Measurements from ENCODE around the gene ITGAD.

ITGAD gene

GRCh38 chr16:31465788-31466370 lies 72.7 kb downstream of the ITGAD start:
- Histone ChIP-seq H3K27ac (ENCODE audit: low read depth, low read length) (no peak overlapping the region), H3K36me3 (ENCODE audit: control insufficient read depth, low read length) (no peaks in the 10 kb centered on the region), H3K9me2 (replicated peaks; ENCODE audit: control insufficient read depth, low read length) (no peaks in the 10 kb centered on the region), H3K4me2 (ENCODE audit: low read length) (no peak overlapping the region), H3K4me3 (ENCODE audit: low read length) (no peak overlapping the region), H3K27me3 (ENCODE audit: control insufficient read depth, low read length) (no peaks in the 10 kb centered on the region), H3K9me3 (ENCODE audit: control insufficient read depth, insufficient read depth, low read length) (no peaks in the 10 kb centered on the region), H3F3A (ENCODE audit: control insufficient read depth, insufficient read depth) (no peaks in the 10 kb centered on the region), H4K20me1 (ENCODE audit: control insufficient read depth, insufficient read depth, low read depth, low read length) (no peaks in the 10 kb centered on the region), H3K4me1 (ENCODE audit: control insufficient read depth, low read length) (peaks cover 10% of the 10 kb centered on the region), H3K79me2 (ENCODE audit: control insufficient read depth, low read length) (no peaks in the 10 kb centered on the region)
- TF ChIP-seq EZH2phosphoT487 (IDR thresholded peaks at IDR 0.05; ENCODE audit: borderline replicate concordance, low read length) (no peak), CTCF (IDR thresholded peaks at IDR 0.05; ENCODE audit: low read depth, low read length, poor library complexity, severe bottlenecking) (no peak)

- H3K4me2 ChIP-seq (ENCODE audit: low read length), result no peak overlapping the region
- no peaks in the 10 kb centered on the region for H3K27me3 ChIP-seq (ENCODE audit: control insufficient read depth, low read length)
- no peaks in the 10 kb centered on the region for H3K9me2 ChIP-seq (replicated peaks; ENCODE audit: control insufficient read depth, low read length)
- no peaks in the 10 kb centered on the region for H3K79me2 ChIP-seq (ENCODE audit: control insufficient read depth, low read length)
- H3K4me1 ChIP-seq (ENCODE audit: control insufficient read depth, low read length), result peaks cover 10% of the 10 kb centered on the region
- no peak overlapping the region for H3K27ac ChIP-seq (ENCODE audit: low read depth, low read length)
- TF ChIP-seq EZH2phosphoT487 (IDR thresholded peaks at IDR 0.05; ENCODE audit: borderline replicate concordance, low read length) (no peak), CTCF (IDR thresholded peaks at IDR 0.05; ENCODE audit: low read depth, low read length, poor library complexity, severe bottlenecking) (no peak)
- no peak overlapping the region for H3K4me3 ChIP-seq (ENCODE audit: low read length)
- H3K9me3 ChIP-seq (ENCODE audit: control insufficient read depth, insufficient read depth, low read length), result no peaks in the 10 kb centered on the region
- H4K20me1 ChIP-seq (ENCODE audit: control insufficient read depth, insufficient read depth, low read depth, low read length), result no peaks in the 10 kb centered on the region
- H3F3A ChIP-seq (ENCODE audit: control insufficient read depth, insufficient read depth), result no peaks in the 10 kb centered on the region
- H3K36me3 ChIP-seq (ENCODE audit: control insufficient read depth, low read length), result no peaks in the 10 kb centered on the region
Observed at GRCh38 chr16:31466381-31466841, 73.3 kb downstream of the ITGAD start.

GRCh38 chr16:31467151-31467773 lies 74.1 kb downstream of the ITGAD start:
- Histone ChIP-seq H3K4me1 (ENCODE audit: control insufficient read depth, low read length) (peaks cover 10% of the 10 kb centered on the region), H3K4me3 (ENCODE audit: low read length) (no peak overlapping the region), H3K79me2 (ENCODE audit: control insufficient read depth, low read length) (no peaks in the 10 kb centered on the region), H4K20me1 (ENCODE audit: control insufficient read depth, insufficient read depth, low read depth, low read length) (no peaks in the 10 kb centered on the region), H3K4me2 (ENCODE audit: low read length) (peak overlapping the region; percentile 37), H3F3A (ENCODE audit: control insufficient read depth, insufficient read depth) (no peaks in the 10 kb centered on the region), H3K27ac (ENCODE audit: low read depth, low read length) (no peak overlapping the region), H3K9me3 (ENCODE audit: control insufficient read depth, insufficient read depth, low read length) (no peaks in the 10 kb centered on the region), H3K36me3 (ENCODE audit: control insufficient read depth, low read length) (no peaks in the 10 kb centered on the region), H3K27me3 (ENCODE audit: control insufficient read depth, low read length) (no peaks in the 10 kb centered on the region), H3K9me2 (replicated peaks; ENCODE audit: control insufficient read depth, low read length) (no peaks in the 10 kb centered on the region)
- TF ChIP-seq CTCF (IDR thresholded peaks at IDR 0.05; ENCODE audit: low read depth, low read length, poor library complexity, severe bottlenecking), result no peak
- no peak for TF ChIP-seq EZH2phosphoT487 (IDR thresholded peaks at IDR 0.05; ENCODE audit: borderline replicate concordance, low read length)
